ENCODE data around the gene DACT3.

- TF ChIP-seq CTCF (IDR thresholded peaks at IDR 0.05; ENCODE audit: low read depth, low read length), result no peak
- no peak for TF ChIP-seq EZH2phosphoT487 (IDR thresholded peaks at IDR 0.05; ENCODE audit: low read depth)
Measured at GRCh38 chr19:46629546-46630025, 31.4 kb downstream of the DACT3 start.
